HS-5 (cell line): Measurements from ENCODE around the gene TIAM2.
"Not testable (repeated sequence)": the region's sequence is repeated elsewhere in the genome, so short reads cannot be mapped to it uniquely, and the experiment has no call there.

Experiments
- DNase-seq: peaks from one replicate; pipeline ENCODE4 v3.0.0-alpha.2; 2012; ENCODE audit warnings: low read depth

The TIAM2 gene

DNA sequence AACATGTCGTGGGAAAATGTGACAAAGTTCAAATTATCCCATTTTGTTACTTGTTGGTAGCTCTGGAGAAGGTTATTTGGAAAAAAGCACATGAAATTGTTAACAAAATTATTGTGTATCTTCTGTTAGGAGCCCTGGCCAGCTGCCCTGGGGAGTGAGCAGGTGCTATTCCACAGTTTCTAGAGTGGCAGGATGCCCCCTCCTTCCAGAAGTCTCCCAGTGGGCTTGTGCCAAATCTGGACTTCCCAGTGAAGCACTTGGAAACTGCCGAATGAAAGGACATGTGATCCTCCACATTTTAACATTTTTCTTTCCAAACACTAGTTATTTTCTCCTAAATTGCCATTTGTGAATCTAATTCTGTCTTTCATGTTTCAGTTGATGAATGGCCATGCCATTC lies 201.8 kb downstream of the TIAM2 start:
- no peak for DNase-seq

DNA sequence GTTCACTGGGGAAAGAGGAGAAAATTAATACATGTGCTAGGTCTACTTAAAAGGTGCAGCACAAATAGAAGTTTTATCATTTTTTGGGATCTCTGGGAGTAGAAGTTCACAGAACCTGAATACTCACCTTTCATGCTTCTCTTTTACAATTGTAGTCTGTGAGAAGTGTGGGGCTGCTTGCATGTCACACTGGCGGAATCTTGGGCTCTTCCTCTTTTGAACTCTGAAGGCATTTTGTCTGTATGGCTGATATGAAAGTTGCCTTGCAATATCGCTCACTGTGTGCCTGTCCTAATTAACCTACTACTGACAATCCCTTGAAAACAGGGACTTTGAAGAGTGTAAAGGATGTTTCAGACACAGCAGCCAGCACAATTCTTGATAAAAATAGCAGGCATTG lies 202.8 kb downstream of the TIAM2 start:
- DNase-seq, result no peak

DNA sequence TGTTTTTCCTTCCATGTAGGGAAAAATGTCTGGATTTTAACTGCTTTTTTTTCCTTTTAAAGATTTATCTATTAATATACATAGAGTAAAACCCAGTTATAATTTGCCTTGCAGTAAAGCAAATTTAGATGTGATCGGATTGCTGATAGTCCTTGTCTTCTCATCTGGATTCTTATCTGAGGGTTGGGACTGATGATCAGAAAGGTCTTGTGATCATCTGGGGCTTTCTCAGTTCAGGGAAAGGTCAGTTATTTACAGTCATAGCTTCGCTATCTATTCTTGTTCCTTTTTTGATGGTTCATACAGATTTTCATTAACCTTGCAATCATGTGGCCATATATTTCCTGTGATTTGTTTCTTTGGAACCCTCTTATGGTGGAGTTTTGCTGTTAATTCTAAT lies 204.9 kb downstream of the TIAM2 start:
- no peak for DNase-seq

DNA sequence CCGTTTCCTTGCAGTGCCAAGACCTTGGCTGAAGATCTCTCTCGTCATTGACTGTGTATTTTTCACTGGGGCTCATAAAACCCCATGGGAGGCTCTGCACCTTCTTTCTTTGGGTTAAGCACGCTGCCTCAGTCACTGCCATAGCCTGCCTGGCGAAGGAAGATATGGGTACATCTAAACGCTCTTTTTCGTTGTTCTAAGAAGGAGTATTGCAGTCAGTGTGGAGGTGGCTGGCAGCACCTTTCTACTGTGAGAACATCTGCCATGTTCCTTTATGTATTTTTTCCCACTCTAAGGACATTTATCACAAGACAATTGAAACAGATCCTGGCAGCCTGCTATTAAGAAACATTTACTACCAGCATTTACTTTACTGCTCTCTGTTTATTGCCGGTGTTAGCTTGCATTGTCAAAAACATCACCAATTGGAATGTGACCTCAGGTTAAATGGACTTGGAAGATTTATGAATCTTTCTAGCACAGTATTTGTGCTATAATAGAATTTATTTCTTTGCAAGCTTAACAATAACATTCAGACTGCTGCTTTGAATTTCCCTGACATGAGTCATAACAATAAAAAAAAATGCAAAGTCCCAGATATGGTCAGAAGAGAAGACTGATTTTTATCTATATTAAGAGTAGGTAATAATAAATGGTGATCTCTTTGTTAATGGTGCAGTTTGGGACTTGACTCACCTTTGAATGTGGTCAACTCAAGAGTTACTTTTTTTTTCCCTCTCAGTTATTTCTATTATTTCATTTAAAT lies 206.5 kb downstream of the TIAM2 start:
- peak; percentile 65 for DNase-seq

DNA sequence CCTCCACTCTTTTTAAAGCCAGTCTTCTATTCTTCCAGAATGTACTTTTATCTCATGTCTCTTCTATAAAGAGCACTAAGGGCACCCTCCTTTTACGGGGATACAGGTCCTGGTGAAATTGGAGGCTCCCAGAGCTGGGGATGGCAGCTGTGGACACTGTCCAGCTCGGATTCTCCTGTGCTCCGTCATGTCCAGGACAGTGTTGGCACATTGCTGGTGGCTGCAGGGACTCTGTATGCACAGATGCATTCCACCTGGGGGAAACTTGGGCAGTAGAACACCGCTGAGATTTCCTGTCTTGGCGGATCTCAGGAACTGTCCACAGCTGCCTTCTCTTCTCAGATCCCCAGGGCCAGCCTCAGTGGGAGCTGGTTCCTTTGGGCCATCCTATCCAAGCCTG lies 212.1 kb downstream of the TIAM2 start:
- DNase-seq, result no peak

DNA sequence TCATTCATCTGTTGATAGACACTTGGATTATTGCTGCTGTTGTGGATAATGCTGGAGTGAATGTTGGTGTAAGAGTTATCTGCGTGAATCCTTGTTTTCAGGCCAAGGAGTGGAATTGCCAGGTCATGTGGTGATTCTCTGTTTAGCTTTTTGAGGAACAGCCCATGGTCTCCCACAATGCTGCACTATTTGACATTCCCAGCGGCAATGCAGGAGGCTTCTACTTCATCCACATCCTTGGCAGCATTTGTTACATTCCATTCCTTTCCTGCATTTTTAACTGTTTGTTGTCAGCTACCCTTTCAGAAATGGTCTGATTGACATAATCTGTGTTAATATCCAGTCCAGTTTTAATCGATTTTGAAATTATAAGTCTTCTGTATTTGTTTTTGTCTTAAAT lies 217.0 kb downstream of the TIAM2 start:
- DNase-seq, result no peak

DNA sequence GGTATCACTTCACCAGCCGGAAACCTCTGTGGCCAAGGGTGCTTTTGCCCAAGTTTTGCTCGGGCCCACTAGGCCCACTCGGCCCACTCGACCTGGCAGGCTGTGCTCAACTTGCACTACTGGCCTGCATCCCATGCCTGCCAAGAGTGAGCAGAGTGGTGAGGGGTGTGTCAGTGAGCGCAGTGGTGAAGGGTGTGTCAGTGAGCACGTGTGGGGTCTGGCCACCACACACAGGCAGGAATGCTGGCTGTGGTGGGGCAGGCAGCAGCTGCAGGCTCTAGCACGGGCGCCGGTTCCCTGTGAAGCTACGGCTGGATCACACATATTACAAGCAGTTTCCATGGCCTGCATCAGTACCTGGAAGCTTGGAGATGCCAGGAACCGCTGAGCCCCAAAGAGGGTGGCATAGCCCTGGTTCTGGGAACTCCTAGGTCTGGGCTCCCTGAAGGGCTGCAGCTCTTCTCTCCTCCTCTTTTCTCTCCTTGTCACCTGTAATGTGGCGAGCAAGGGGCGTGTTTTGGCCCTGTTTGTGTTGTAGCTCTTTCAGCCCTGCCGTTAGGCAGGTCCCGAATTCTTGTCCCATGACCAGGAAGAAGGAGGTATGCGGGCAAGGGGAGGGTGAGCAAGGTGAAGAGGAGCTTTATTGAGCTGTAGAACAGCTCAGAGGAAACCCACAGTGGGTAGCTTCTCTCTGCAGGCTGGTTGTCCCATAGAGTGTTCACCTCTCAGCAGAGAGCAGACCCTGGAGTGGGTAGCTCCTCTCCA lies 217.7 kb downstream of the TIAM2 start:
- no peak for DNase-seq

DNA sequence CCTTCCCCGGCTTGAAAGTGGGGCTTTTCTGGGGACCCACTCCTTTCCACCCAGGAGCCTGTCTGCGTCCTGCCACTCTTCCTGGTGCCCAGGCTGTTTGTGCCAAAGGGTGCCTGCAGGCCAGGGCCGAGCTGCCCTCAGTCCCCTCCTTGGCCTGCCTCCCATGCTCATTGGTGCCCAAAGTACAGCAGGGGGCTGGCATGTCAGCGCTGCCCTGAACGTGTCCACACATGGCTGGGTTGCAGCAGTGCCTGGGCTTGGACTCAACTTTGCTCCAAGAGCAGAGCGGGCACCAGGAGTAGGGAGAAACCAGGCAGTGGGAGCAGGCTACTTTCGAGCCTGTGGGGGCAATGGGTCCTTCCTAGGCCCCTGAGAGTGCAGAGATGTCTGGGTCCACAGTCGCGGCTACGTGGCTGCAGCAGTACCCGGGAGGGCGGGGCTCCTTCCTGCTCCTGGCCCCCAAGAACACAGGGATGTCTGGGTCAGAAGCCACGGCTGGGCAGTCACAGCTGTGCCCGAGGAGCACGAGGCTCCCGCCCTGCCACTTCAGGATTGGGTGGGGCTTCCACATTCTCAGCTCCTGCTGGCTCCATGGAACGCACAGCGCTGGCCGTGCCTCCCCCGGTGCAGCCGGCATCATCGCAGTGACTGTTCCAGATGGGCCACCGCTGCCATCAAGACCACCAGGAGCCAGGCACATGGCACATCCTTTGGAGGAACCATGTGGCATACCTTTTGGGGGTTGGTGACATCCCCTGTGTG lies 218.7 kb downstream of the TIAM2 start:
- DNase-seq, result no peak

DNA sequence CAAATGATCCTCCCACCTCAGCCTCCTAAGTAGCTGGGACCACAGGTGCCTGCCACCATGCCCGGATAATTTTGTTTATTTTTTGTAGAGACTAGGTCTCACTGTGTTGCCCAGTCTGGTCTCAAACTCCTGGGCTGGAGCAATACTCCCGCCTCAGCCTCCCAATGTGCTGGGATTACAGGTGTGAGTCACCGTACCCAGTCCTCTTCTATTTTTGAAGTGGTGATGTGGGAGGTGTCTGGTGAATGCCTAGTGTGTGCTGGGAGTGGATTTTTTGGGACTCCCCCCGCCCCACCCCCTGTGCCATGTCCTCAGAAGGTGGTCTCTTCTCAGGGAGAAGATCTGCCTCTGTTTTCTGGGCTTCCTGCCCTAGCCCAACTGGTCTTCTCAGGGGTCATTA lies 220.8 kb downstream of the TIAM2 start:
- DNase-seq, result no peak

DNA sequence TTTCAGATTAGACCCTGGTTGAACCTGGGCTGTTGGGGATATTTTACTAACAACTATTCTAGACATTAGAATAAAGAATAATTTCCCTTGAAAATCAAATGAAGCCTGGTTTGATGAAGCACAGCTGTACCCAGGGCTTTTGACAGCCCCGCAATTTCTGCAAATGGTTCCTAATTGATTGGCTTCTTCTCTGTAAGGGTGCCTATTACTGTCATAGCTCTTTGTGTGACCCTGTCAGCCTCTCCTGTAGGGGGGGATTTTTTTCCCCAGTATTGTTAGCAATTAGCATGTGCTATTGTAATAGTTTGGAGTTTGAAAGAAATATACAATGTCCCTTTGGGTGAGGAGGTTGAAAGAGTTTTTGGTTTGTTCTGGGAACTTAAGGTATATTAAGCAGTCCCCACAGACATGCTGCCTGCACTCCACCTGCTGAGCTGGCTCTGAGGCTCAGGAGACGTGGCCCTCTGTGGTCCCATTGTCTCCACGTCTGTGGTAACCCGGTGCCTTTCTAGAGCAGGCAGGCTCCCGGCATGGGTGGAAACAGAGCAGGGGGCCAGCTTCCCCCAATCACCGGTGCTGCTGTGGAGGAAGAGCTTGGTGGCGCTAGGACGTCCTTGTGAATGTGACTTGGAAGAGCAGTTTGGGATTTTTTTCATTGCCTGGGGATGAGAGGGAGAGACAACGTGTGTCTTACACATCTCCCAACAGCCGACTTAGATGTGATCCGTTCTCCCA lies 221.4 kb downstream of the TIAM2 start:
- DNase-seq, result no peak

DNA sequence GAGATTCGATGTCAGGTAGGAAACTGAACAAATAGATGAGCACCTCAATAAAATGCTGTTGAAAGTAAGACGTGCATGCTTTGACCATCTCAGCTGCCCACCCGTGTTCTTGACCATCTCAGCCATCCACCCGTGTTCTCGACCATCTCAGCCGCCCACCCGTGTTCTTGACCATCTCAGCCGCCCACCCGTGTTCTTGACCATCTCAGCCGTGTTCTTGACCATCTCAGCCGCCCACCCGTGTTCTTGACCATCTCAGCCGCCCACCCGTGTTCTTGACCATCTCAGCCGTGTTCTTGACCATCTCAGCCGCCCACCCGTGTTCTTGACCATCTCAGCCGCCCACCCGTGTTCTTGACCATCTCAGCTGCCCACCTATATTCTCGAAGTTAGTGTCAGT lies 223.6 kb downstream of the TIAM2 start:
- not testable (repeated sequence) for DNase-seq

DNA sequence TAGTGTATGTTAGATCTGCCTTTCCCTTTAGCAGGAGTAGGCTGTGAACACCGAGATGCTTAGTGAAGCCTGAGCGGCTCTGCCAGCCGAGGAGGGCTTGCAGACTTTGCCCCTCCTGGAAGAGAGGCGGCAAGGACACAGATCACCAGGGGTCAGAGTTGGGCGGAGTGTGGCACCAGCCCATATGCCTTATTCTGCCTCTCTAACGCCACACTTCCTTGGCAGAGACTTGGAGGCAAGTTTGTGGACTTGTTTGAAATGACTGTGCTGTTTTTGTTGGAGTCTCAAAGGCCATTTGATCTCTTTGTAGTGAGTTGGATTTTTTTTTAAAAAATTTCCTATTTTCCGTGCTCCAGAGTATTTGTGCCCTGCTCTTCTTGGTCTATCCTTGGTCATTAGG lies 224.2 kb downstream of the TIAM2 start:
- no peak for DNase-seq

DNA sequence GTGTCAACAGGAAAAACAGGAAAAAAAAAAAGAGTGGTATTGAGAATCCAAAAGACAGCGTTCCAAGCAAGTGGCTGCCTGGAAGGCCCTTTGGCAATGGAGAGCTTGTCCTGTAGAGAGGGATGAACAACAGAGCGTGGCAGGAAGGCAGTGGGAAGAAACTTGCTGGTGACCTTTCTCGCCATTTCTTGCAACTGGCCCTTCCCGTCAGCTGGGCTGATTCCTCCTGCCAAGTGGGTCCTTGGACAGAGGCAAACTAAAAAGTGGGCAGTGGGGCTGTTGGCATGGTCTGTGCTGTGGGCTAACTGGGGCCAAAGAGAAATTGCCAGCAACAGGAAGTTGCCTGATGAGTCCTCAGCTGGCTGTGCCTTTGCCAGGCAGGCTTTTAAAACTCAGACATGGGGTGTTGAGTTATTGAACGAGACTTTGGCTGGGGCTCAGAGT lies 224.8 kb downstream of the TIAM2 start:
- DNase-seq, result no peak

DNA sequence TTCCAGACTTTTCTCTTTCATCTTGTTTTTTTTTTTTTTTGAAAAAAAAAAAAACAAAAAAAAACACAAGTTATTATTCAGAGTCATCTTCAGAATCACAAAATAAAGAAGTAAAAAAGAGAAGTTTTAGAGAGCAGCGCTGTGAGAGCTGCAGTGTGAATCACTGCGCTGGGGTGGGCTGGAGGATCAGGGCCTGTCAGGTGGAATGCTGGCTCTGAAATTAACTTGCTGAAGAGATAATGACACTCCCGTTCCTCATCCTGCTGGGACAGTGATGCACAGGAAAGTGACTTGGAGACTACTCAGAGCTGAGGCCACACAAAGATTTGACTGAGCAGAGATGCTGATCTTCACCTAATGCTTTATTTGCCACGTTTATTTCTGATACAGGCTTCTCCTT lies 226.0 kb downstream of the TIAM2 start:
- DNase-seq, result no peak

DNA sequence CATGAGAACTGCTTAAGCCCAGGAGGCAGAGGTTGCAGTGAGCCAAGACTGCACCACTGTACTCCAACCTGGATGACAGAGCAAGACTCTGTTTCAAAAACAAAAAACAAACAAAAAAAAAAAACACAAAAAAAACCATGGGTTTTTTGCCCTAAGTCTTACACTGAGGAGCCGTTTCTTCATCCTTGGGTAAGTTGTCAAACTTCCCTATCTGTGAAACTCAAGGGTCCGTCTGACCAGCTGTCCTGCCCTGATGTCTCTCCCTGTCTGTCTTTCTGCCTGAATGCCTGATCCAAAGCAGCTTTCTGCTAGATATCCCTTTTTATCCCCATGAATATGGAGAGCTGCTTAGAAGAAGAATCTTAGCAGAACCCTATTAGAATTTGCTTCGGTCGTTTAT lies 227.4 kb downstream of the TIAM2 start:
- DNase-seq, result no peak

DNA sequence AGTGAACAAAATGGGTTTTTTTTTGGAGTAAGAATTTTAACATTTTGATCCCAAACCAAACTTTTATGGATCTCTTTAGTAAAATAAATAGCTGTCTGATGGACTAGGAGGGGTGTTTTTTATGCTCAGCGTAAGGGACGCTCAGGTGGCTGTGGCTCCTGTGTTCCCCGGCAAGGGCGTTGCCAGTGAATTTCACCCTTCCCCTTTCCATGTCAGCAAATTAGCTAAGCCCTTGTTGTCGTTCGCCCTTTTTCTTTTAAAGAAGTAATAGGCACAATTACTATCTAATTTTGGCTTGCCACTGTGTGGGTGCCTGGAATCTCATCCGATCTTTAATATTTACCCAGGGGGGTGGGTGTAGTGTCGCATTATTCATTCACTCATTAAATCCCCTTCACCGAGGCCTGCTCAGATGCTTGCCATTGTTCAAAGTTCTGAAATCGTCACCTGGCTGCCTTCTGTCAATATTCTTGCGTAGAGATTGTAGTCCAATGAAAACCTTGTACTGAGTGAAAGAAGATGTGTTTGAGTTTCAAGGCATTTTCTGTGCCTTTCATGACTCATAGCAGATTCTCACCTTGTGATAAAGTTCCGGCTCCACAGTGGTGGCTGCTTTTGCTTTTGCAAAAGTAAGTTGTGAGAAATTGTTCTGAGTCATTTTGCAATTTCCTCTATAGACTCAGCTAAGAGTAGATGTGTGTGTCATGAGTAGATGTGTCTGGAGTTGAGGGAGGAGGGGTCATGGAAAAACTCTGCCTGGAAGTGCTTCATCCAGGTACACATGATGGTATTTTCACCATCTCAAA lies 228.7 kb downstream of the TIAM2 start:
- DNase-seq, result peak; percentile 73

DNA sequence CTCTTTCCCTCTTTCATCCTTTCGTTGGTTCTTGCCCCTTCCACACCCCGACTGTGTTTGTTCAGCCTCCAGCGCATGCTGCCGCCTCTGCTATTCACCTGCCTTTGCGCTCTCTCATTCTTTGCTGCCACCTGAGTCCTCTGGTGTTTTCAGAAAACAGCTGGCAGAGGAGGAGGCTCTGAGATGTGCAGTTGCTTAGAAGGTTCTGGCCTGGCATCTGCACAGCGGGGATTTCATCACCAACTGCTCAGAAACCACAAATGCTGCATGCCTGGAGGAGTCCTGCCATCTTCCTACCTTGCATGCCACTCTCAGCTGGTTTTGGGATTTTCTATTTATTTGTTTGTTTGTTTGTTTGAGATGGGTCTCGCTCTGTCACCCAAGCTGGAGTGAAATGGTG lies 229.5 kb downstream of the TIAM2 start:
- DNase-seq, result no peak

DNA sequence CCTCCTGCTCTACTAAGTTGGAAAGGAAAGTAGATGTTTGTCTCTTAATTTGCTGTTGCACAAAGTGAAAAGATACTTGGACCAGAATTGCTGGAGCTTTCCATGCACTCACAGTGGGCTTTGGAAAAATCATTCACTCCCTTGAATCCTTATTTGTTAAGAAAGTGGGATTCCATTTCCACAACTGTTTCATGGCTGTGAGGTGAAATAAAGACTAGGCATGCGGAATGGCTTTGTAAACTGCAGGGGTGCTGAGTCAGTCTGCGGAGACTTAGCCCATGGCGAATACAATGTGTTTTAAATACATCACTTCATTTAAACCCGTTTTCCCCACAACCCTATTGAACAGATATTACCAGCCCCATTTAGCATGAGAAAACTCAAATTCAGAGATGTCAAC lies 231.9 kb downstream of the TIAM2 start:
- DNase-seq, result no peak

DNA sequence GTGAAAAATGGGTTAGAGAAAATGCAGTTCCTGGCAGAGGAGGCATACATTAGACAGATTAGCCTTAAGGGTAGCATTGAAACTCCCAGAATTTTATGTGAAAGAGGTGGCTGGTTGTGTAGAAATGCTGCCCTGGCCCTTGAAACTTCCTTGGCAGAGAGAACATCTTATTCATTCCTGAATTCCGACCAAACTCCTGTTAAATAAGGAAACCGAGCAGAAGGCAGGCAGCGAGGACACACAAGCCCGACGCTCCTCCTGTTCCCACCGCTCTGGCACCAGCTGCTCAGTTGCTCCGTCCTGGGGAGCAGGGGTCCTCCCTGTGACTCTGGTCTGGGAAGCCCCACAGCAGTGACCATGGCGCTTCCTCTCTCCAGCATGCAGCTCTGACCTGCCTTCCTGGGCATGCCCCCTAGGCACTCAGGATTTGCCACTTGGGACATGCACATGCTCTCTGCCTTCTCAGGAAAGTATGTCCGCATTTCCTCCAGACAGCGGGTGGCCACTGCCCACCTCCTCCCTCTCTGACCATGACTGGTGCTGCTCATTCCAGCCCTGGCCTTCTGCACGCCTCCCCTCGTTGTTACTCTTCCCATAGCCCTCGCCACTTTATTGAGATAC lies 233.5 kb downstream of the TIAM2 start:
- no peak for DNase-seq

DNA sequence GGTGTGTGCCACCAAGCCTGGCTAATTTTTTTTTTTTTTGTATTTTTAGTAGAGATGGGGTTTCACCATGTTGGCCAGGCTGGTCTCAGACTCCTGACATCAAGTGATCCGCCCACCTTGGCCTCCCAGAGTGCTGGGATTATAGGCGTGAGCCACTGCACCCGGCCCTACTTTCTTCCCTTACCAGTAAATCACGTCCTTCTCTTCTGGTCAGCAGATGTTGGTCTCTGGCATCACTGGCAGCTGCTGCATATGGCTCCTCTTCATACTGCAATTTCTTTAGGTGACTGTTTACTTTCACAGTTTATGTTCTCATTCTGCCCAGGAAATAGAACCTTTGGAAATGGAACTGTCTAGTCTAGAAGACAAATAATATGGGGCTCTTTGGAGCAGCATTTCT lies 235.9 kb downstream of the TIAM2 start:
- DNase-seq, result not testable (repeated sequence)

DNA sequence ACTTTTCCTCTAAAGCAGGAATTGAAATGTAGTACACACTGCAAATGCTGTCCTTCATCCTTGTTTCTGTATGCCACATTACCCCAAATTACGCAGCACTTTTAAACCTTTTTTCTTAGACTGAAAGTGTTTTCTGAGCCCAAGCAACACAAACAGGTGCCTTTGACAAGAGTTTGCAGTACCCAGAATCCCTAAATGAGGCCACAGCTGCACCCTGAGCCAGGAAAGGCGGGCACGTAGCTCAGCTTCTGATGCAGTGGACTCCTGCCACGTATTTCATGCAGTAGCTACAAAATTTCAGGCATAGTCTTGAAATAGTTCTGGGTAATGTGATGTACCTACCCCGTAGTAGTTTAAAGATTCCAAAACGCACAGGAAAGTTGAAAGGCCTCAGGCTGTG lies 237.7 kb downstream of the TIAM2 start:
- DNase-seq, result no peak
